K562 (cell line): ENCODE results near the gene ASIC3. TPM values are rescaled to one million over a fixed set of nuclear protein-coding genes. Genes with fewer than 3 reads are reported as not detected.

Experiments
- ATAC-seq: fragments of 200-7000 bp; cut with Tn5 transposase; 3 replicates; pipeline ENCODE4 v1.9.1; 2020; ENCODE audit warnings: moderate library complexity
- BruUV-seq: library from RNA; stranded (reverse); fragments of 400-500 nt; replicated peaks from 2 replicates; lab custom pipeline; 2021; lab: Mats Ljungman, UMichigan
- CTCF ChIA-PET: fragments of 300-600 bp; formaldehyde crosslinking; extraction: SDS; loops from one replicate; lab custom pipeline; 2021; ENCODE audit warnings: low intra/inter-chr PET ratio; lab: Yijun Ruan, JAX
- POLR2A ChIA-PET: fragments of 300-600, 350-650 bp; sonication (Branson Sonifier 250); formaldehyde crosslinking; extraction: SDS; loops from one replicate; lab custom pipeline; 2021; ENCODE audit warnings: antibody characterized with exemption, inconsistent platforms; lab: Yijun Ruan, JAX
- DNase-seq, 4 experiments: peaks; one replicate each; pipeline versions ENCODE4 v3.0.0 to v3.0.0-alpha.2; 2011 to 2018; ENCODE audit warnings: low spot score in 3 of 4, mixed read lengths in 3 of 4; ENCODE audit errors: extremely low read depth in 1 of 4
- FAIRE-seq: peaks from 2 replicates; lab custom pipeline; 2011; peaks lifted over from hg19 to GRCh38; lab: Jason Lieb, UNC
- H2AFZ ChIP-seq: 2 replicates; pipeline ENCODE4 v1.6.0; 2011; ENCODE audit warnings: low read depth, low read length, control low read depth, inconsistent platforms
- H3K27ac ChIP-seq: fragments of 200-600 bp; 3 replicates; pipeline ENCODE4 v1.8.0; 2011; ENCODE audit warnings: low read depth, mild to moderate bottlenecking, control low read depth, inconsistent platforms, low read length, moderate library complexity, mixed read lengths; ENCODE audit errors: extremely low read depth
- H3K27me3 ChIP-seq, 2 experiments: fragments of 300-600 bp in 1 of 2; 2 replicates in 1 of 2; 3 replicates in 1 of 2; pipeline versions ENCODE4 v1.6.0 to v1.8.0; 2011; ENCODE audit warnings: inconsistent platforms in 2 of 2, low read length in 2 of 2, mild to moderate bottlenecking in 1 of 2, mixed read lengths in 1 of 2, moderate library complexity in 1 of 2; ENCODE audit not compliant: control insufficient read depth in 2 of 2, insufficient read depth in 2 of 2
- H3K36me3 ChIP-seq: fragments of 300-600 bp; 3 replicates; pipeline ENCODE4 v1.8.0; 2011; ENCODE audit warnings: mild to moderate bottlenecking, low read length, inconsistent platforms; ENCODE audit not compliant: control insufficient read depth, insufficient read depth
- H3K4me1 ChIP-seq, 2 experiments: fragments of 200-600 bp in 1 of 2; replicated peaks in 1 of 2; 2 replicates in 1 of 2; 3 replicates in 1 of 2; pipeline versions ENCODE4 v1.5.1 to v1.8.0; 2011; ENCODE audit warnings: inconsistent platforms in 2 of 2, low read length in 2 of 2, mild to moderate bottlenecking in 1 of 2, mixed read lengths in 1 of 2, moderate library complexity in 1 of 2; ENCODE audit not compliant: control insufficient read depth in 2 of 2, insufficient read depth in 2 of 2
- H3K4me2 ChIP-seq: 2 replicates; pipeline ENCODE4 v1.6.1; 2011; ENCODE audit warnings: low read length, control low read depth, inconsistent platforms, mixed read lengths; ENCODE audit not compliant: insufficient read depth
- H3K4me3 ChIP-seq: fragments of 200-600 bp; sonication (generic), shearing (Covaris generic); 2 replicates; pipeline ENCODE4 v1.5.1; 2016; ENCODE audit warnings: control low read depth, inconsistent platforms
- H3K79me2 ChIP-seq: fragments of 200-600 bp; 3 replicates; pipeline ENCODE4 v1.8.0; 2011; ENCODE audit warnings: low read length, inconsistent platforms; ENCODE audit not compliant: control insufficient read depth, insufficient read depth
- H3K9ac ChIP-seq, 2 experiments: 2 replicates each; pipeline versions ENCODE4 v1.6.0 to v1.6.1; 2011; ENCODE audit warnings: low read depth in 2 of 2, low read length in 2 of 2, control low read depth in 1 of 2, inconsistent platforms in 1 of 2, mild to moderate bottlenecking in 1 of 2, mixed read lengths in 1 of 2; ENCODE audit not compliant: insufficient read depth in 1 of 2
- H3K9me1 ChIP-seq: one replicate; pipeline ENCODE4 v1.6.0; 2011; ENCODE audit warnings: inconsistent platforms, mild to moderate bottlenecking, low read length, moderate library complexity; ENCODE audit not compliant: control insufficient read depth, insufficient read depth
- H3K9me3 ChIP-seq: replicated peaks from 2 replicates; pipeline ENCODE4 v1.5.1; 2011; ENCODE audit warnings: low read depth, low read length, inconsistent platforms; ENCODE audit not compliant: control insufficient read depth, insufficient read depth
- H4K20me1 ChIP-seq: replicated peaks from 2 replicates; pipeline ENCODE4 v1.6.1; 2011; ENCODE audit warnings: low read length, inconsistent platforms, mixed read lengths; ENCODE audit not compliant: control insufficient read depth, insufficient read depth
- CBX8 ChIP-seq: fragments of 200-600 bp; sonication (generic); IDR thresholded peaks from 2 replicates; pipeline ENCODE4 v1.6.1; 2012; ENCODE audit warnings: borderline replicate concordance, mixed run types, low read depth, mild to moderate bottlenecking, moderate library complexity, mixed read lengths, low read length, control low read depth, inconsistent platforms; ENCODE audit not compliant: poor library complexity, severe bottlenecking; ENCODE audit errors: extremely low read depth
- CREB1 ChIP-seq, 2 experiments: sonication (generic) in 1 of 2; formaldehyde crosslinking in 1 of 2; IDR thresholded peaks; 2 replicates each; pipeline versions ENCODE4 v1.6.1 to v1.8.0; 2012 to 2022; ENCODE audit warnings: inconsistent platforms in 1 of 2, mild to moderate bottlenecking in 1 of 2, missing genetic modification reagents in 1 of 2, moderate library complexity in 1 of 2
- ELK1 ChIP-seq: sonication (generic); formaldehyde crosslinking; IDR thresholded peaks from 2 replicates; pipeline ENCODE4 v1.8.1; 2022; ENCODE audit warnings: missing genetic modification reagents
- HDAC8 ChIP-seq: fragments of 450-650 bp; IDR thresholded peaks from 2 replicates; pipeline ENCODE4 v1.6.1; 2016; ENCODE audit warnings: mild to moderate bottlenecking, missing genetic modification characterization, moderate library complexity, missing compliant biosample characterization
- HES1 ChIP-seq: fragments of 450-650 bp; IDR thresholded peaks from 2 replicates; pipeline ENCODE4 v1.6.1; 2016; ENCODE audit warnings: low read depth, mild to moderate bottlenecking, moderate library complexity
- MTA3 ChIP-seq: fragments of 450-650 bp; formaldehyde crosslinking; IDR thresholded peaks from 2 replicates; pipeline ENCODE4 v1.6.1; 2017; ENCODE audit warnings: mild to moderate bottlenecking, borderline replicate concordance
- NCOA4 ChIP-seq: fragments of 450-650 bp; IDR thresholded peaks from 2 replicates; pipeline ENCODE4 v1.6.1; 2018; ENCODE audit warnings: mild to moderate bottlenecking; ENCODE audit not compliant: partially characterized antibody
- NFIC ChIP-seq: fragments of 450-650 bp; IDR thresholded peaks from 2 replicates; pipeline ENCODE4 v1.6.1; 2017; ENCODE audit warnings: mild to moderate bottlenecking, inconsistent platforms
- PCBP1 ChIP-seq: fragments of 200-400 bp; formaldehyde crosslinking; IDR thresholded peaks from 2 replicates; pipeline ENCODE4 v1.6.1; 2018; ENCODE audit warnings: mild to moderate bottlenecking, low read depth, low read length; ENCODE audit not compliant: poor library complexity, severe bottlenecking
- POLR2G ChIP-seq: fragments of 200-400 bp; formaldehyde crosslinking; IDR thresholded peaks from 2 replicates; pipeline ENCODE4 v1.6.1; 2017; ENCODE audit warnings: low read depth, mild to moderate bottlenecking, antibody characterized with exemption, low read length, moderate library complexity
- RBFOX2 ChIP-seq: fragments of 200-400 bp; formaldehyde crosslinking; IDR thresholded peaks from 2 replicates; pipeline ENCODE4 v1.6.1; 2017; ENCODE audit warnings: low read depth, mild to moderate bottlenecking, low read length, moderate library complexity
- RBM39 ChIP-seq: fragments of 200-400 bp; formaldehyde crosslinking; optimal IDR thresholded peaks from 2 replicates; pipeline ENCODE3; 2018; ENCODE audit warnings: low read depth, low read length
- SIN3B ChIP-seq: fragments of 450-650 bp; IDR thresholded peaks from 2 replicates; pipeline ENCODE4 v1.6.1; 2017; ENCODE audit warnings: low read depth, mild to moderate bottlenecking, moderate library complexity
- SMC3 ChIP-seq: conservative IDR thresholded peaks from 2 replicates; pipeline ENCODE4 v1.6.1; 2011; ENCODE audit warnings: low read depth, low read length, improper control_type of control experiment; ENCODE audit not compliant: insufficient read depth
- SRSF9 ChIP-seq: fragments of 200-400 bp; formaldehyde crosslinking; IDR thresholded peaks from 2 replicates; pipeline ENCODE4 v1.6.1; 2017; ENCODE audit warnings: low read depth, low read length, borderline replicate concordance
- U2AF1 ChIP-seq: fragments of 200-400 bp; formaldehyde crosslinking; optimal IDR thresholded peaks from 2 replicates; pipeline ENCODE3; 2017; ENCODE audit warnings: mild to moderate bottlenecking, low read depth, low read length, moderate library complexity
- ZBTB17 ChIP-seq: fragments of 450-650 bp; formaldehyde crosslinking; IDR thresholded peaks from 2 replicates; pipeline ENCODE4 v1.4.0; 2020; ENCODE audit warnings: mild to moderate bottlenecking
- ZBTB26 ChIP-seq: fragments of 450-650 bp; formaldehyde crosslinking; IDR thresholded peaks from 2 replicates; pipeline ENCODE4 v1.4.0; 2022; ENCODE audit warnings: missing genetic modification characterization
- ZFX ChIP-seq: sonication (generic); formaldehyde crosslinking; IDR thresholded peaks from 2 replicates; pipeline ENCODE4 v1.8.0; 2022; ENCODE audit warnings: mild to moderate bottlenecking, missing genetic modification reagents, moderate library complexity
- ZNF165 ChIP-seq: fragments of 250-450 bp; sonication (Bioruptor Pico); IDR thresholded peaks from 2 replicates; pipeline ENCODE4 v1.4.0; 2020; ENCODE audit warnings: borderline replicate concordance
- ZNF239 ChIP-seq: fragments of 250-450 bp; sonication (Bioruptor Pico); IDR thresholded peaks from 2 replicates; pipeline ENCODE4 v1.4.0; 2020; ENCODE audit warnings: mild to moderate bottlenecking
- WGBS: fragments of 100-300 bp; shearing (Covaris generic); methylation state at CpG from one replicate; pipeline ENCODE4 v1.1.6; 2016; ENCODE audit warnings: low coverage, mixed read lengths; ENCODE audit not compliant: insufficient coverage; ENCODE audit errors: missing lambda C conversion rate; 5-methylcytosine and 5-hydroxymethylcytosine counted together
- in situ Hi-C: fragments of 300-500 bp; cut with MboI; formaldehyde crosslinking; loops from 4 replicates; pipeline ENCODE4 v1.15.0; 2018; ENCODE audit warnings: inconsistent platforms, mixed read lengths
- intact Hi-C: fragments of 100-400 bp; cut with micrococcal nuclease; formaldehyde crosslinking; loops from 2 replicates; pipeline ENCODE4 v1.14.2; 2022
- polyA plus RNA-seq, 8 experiments: library from polyadenylated mRNA; depleted of rRNA in 4 of 8; stranded (reverse) in 5 of 8; unstranded in 3 of 8; fragments of >200 nt; fragmentation: Nextera tagmentation in 2 of 8; fragmentation: Illumina TruSeq in 1 of 8; extraction: Ambion mirVana in 2 of 8; extraction: Trizol in 1 of 8; gene quantifications; 2 replicates each; pipeline versions ENCODE4 v1.2.1 to v1.2.3, GENCODE V29; 2011 to 2014; ENCODE audit warnings: inconsistent platforms in 1 of 8, missing spikeins in 1 of 8
- total RNA-seq, 7 experiments: library from RNA; depleted of rRNA in 6 of 7; stranded (reverse); fragments of >200 nt in 6 of 7; fragmentation: Illumina TruSeq in 2 of 7; extraction: Trizol in 2 of 7; gene quantifications; 2 replicates each; pipeline versions ENCODE4 v1.2.1 to v1.2.3, GENCODE V29; 2011 to 2021; ENCODE audit warnings: low replicate concordance in 1 of 7

Gene ASIC3
- total and polyA plus RNA-seq, 9 of the 15 experiments (the other 6 are each of a cell fraction or from before 2014, with no cell fraction given): 0.11 to 5.0 (median 0.87) TPM

GRCh38 chr7:151015967-151016366, 32.4 kb upstream of the ASIC3 start:
- Histone ChIP-seq H3K4me3 (no peak overlapping the region), H3K27ac (no peak overlapping the region), H3K9me3 (no peaks in the 10 kb centered on the region), H2AFZ (no peak overlapping the region), H3K9me1 (no peaks in the 10 kb centered on the region), H3K79me2 (peaks cover 22% of the 10 kb centered on the region), H3K27me3 (no peaks in the 10 kb centered on the region; a peak in 1 of 5 replicates), H3K36me3 (peaks cover 40% of the 10 kb centered on the region; the same call in 2 of the 3 replicates), H3K9ac (peak overlapping the region in 1 of 2 experiments; percentile 93; a peak in 1 of 4 replicates), H4K20me1 (no peaks in the 10 kb centered on the region), H3K4me2 (no peak overlapping the region), H3K4me1 (peaks cover 35 to 81% of the 10 kb centered on the region in 2 experiments)
- 76% methylated on average over 5 of the region's 5 CpGs for WGBS
- ChIA-PET POLR2A (interaction anchor here (1.6 to 4.8 kb wide), 3 partner anchors 10 to 54 kb away, joined by 4 to 33 read pairs (median 8); partner anchors contain the start of gene ABCB8), CTCF (no interaction called here)
- in situ Hi-C loops (no loop called here), intact Hi-C loops (loop anchor here (10.0 kb wide), 1 partner anchor 159 kb away; no protein-coding TSS in a partner anchor)
- no TSS peak for BruUV-seq
- no peak for FAIRE-seq
- no peak for DNase-seq
- ATAC-seq: no peak
- TF ChIP-seq HDAC8: no peak
- no peak for TF ChIP-seq ELK1 (CRISPR knock-in tag)
- TF ChIP-seq MTA3: no peak
- no peak for TF ChIP-seq SRSF9
- no peak for TF ChIP-seq HES1
- no peak for TF ChIP-seq ZNF239 (CRISPR knock-in tag)
- TF ChIP-seq NFIC: no peak
- TF ChIP-seq U2AF1: no peak
- no peak for TF ChIP-seq ZNF165 (CRISPR knock-in tag)
- peak; percentile 50 for TF ChIP-seq POLR2G
- TF ChIP-seq SMC3: no peak
- TF ChIP-seq SIN3B: no peak
- no peak for TF ChIP-seq CBX8
- TF ChIP-seq NCOA4: no peak
- no peak for TF ChIP-seq ZFX (CRISPR knock-in tag)
- no peak for TF ChIP-seq PCBP1
- no peak for TF ChIP-seq ZBTB17 (CRISPR knock-in tag)
- peak; percentile 50 for TF ChIP-seq RBFOX2
- no peak for TF ChIP-seq RBM39
- no peak for TF ChIP-seq CREB1 (IDR thresholded peaks at IDR 0.05)
- TF ChIP-seq CREB1 (CRISPR knock-in tag; IDR thresholded peaks at IDR 0.05): peak; percentile 34; the same call in 1 of the 2 replicates
- TF ChIP-seq ZBTB26: no peak
